Right lobe of liver (tissue), 6 donors: Measurements from ENCODE around the gene NABP2. TPM values are rescaled to one million over a fixed set of nuclear protein-coding genes. Genes with fewer than 3 reads are reported as not detected.

Experiments used
- ATAC-seq, 4 donors: fragments of 200-7000 bp; cut with Tn5 transposase; one replicate each; pipeline ENCODE4 v1.9.1; 2020; ENCODE audit warnings: mild to moderate bottlenecking in 4 of 4, moderate library complexity in 4 of 4
- DNase-seq, 3 donors: peaks; one replicate each; pipeline ENCODE4 v3.0.0-alpha.2; 2020
- H3K27ac ChIP-seq, 3 donors: fragments of 200-600 bp; one replicate each; pipeline ENCODE4 v1.8.0; 2022
- H3K27me3 ChIP-seq, 2 donors: fragments of 200-600 bp; one replicate each; pipeline ENCODE4 v1.8.0; 2022
- H3K36me3 ChIP-seq, 4 donors: fragments of 200-600 bp; sonication (generic) in 1 of 4; one replicate each; pipeline versions ENCODE4 v1.5.1 to v1.8.0; 2017 to 2022; ENCODE audit warnings: control low read depth in 1 of 4
- H3K4me1 ChIP-seq, 4 donors: fragments of 200-600 bp; sonication (generic) in 1 of 4; one replicate each; pipeline versions ENCODE4 v1.5.1 to v1.8.0; 2017 to 2022; ENCODE audit warnings: control low read depth in 1 of 4
- H3K4me3 ChIP-seq, 3 donors: fragments of 200-600 bp; one replicate each; pipeline ENCODE4 v1.8.0; 2022
- H3K9me3 ChIP-seq, 4 donors: fragments of 200-600 bp; sonication (generic) in 1 of 4; one replicate each; pipeline versions ENCODE4 v1.5.1 to v1.8.0; 2017 to 2022; ENCODE audit warnings: control low read depth in 1 of 4
- POLR2A ChIP-seq: fragments of 450-650 bp; IDR thresholded peaks from one replicate; pipeline ENCODE4 v1.6.1; 2017; ENCODE audit warnings: antibody characterized with exemption, mild to moderate bottlenecking
- WGBS: methylation state at CpG from one replicate; pipeline ENCODE4 v1.1.6; 2018; ENCODE audit warnings: low coverage, low lambda C conversion rate; ENCODE audit not compliant: insufficient coverage; ENCODE audit errors: missing lambda C conversion rate; 5-methylcytosine and 5-hydroxymethylcytosine counted together
- intact Hi-C, 2 donors: fragments of 100-400 bp; cut with DNase I; formaldehyde crosslinking; loops; one replicate each; pipeline versions ENCODE4 v1.11.2 to v1.14.1; 2022
- total RNA-seq, 6 experiments: library from RNA; depleted of rRNA in 2 of 6; stranded (reverse); fragments of >200 nt in 2 of 6; fragmentation: NEBNext Ultra II Directional in 3 of 6; extraction: Animal tissue kit (Norgen Biotek cat#: 25700) in 3 of 6; gene quantifications; one replicate each; pipeline versions ENCODE4 v1.1.0 to v1.2.4, GENCODE V29; 2016 to 2023
- TF ChIP-seq, protein P1 (sequence below), 4 donors: fragments of 200-600 bp in 3 of 4; fragments of 450-650 bp in 1 of 4; IDR thresholded peaks; one replicate each; pipeline versions ENCODE4 v1.5.1 to v1.8.0; 2016 to 2022; ENCODE audit warnings: antibody characterized with exemption in 4 of 4, mild to moderate bottlenecking in 2 of 4
- donor health status: DM: no; HTN: yes; CAD: no.
- donor health status: DM: no; HTN: no; CAD: no.
- donor health status: DM: no; HTN: no; CAD: no.
- donor health status: DM: no; HTN: yes; CAD: no.
- donor health status: DM: no; HTN: yes; CAD: no.

The NABP2 gene
- total RNA-seq, 6 experiments from 2014 or later: 10.3 to 24.3 (median 14.8) TPM

GRCh38 chr12:56274299-56274698 is 50.2 kb downstream of the NABP2 start:
- DNase-seq: no peak

DNA sequence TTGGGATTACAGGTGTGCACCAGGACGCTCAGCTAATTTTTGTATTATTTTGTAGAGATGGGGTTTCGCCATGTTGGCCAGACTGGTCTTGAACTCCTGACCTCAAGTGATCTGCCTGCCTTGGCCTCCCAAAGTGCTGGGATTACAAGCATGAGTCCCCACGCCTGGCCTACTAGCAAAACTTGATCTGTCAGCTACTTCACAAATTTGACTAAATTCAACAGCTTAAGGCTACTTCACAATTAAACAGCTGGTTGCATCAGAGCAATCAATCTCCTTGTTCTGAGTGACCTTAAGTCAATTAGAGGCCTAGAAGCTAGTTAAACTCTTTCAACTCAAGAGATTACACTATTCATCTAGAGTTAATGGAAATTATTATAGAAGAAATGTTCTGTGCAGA is 54.8 kb downstream of the NABP2 start:
- Histone ChIP-seq H3K36me3 (peaks cover 12 to 91% (median 55%) of the 10 kb centered on the region in 4 donors), H3K27ac (no peak overlapping the region), H3K4me3 (no peak overlapping the region), H3K4me1 (peaks cover 0 to 34% (median 5%) of the 10 kb centered on the region in 4 donors), H3K27me3 (no peaks in the 10 kb centered on the region), H3K9me3 (no peaks in the 10 kb centered on the region)
- DNase-seq: no peak
- WGBS: 70% methylated on average over 2 of the region's 3 CpGs
- TF ChIP-seq, protein P1, sequence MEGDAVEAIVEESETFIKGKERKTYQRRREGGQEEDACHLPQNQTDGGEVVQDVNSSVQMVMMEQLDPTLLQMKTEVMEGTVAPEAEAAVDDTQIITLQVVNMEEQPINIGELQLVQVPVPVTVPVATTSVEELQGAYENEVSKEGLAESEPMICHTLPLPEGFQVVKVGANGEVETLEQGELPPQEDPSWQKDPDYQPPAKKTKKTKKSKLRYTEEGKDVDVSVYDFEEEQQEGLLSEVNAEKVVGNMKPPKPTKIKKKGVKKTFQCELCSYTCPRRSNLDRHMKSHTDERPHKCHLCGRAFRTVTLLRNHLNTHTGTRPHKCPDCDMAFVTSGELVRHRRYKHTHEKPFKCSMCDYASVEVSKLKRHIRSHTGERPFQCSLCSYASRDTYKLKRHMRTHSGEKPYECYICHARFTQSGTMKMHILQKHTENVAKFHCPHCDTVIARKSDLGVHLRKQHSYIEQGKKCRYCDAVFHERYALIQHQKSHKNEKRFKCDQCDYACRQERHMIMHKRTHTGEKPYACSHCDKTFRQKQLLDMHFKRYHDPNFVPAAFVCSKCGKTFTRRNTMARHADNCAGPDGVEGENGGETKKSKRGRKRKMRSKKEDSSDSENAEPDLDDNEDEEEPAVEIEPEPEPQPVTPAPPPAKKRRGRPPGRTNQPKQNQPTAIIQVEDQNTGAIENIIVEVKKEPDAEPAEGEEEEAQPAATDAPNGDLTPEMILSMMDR (IDR thresholded peaks at IDR 0.05): no peak
- no peak for TF ChIP-seq POLR2A
- intact Hi-C loops: no loop called here
- ATAC-seq: no peak

More at GRCh38 chr12:56274299-56274698, 50.2 kb downstream of the NABP2 start:
- no peak for TF ChIP-seq POLR2A
- TF ChIP-seq, protein P1 (IDR thresholded peaks at IDR 0.05): no peak
- no peak overlapping the region for H3K27ac ChIP-seq
- peaks cover 0 to 40% (median 2%) of the 10 kb centered on the region in 4 donors for H3K4me1 ChIP-seq
- intact Hi-C loops: no loop called here
- no peak overlapping the region for H3K4me3 ChIP-seq
- ATAC-seq: no peak
- 100% methylated on average over 2 of the region's 2 CpGs for whole genome bisulfite sequencing
- no peaks in the 10 kb centered on the region for H3K9me3 ChIP-seq
- H3K36me3 ChIP-seq: peaks cover 6 to 82% (median 31%) of the 10 kb centered on the region in 4 donors
- no peaks in the 10 kb centered on the region for H3K27me3 ChIP-seq

Other genes starting within 250 kb of the NABP2 start
- gene SUOX, start 227.1 kb upstream of the NABP2 start, total RNA-seq: 10 to 100 TPM; 31.5 to 63.7 (median 47.9) TPM
- gene IKZF4, start 203.3 kb upstream of the NABP2 start, total RNA-seq: 1 to 10 TPM in 5 of 6 experiments, under 1 TPM in 1; 0.99 to 2.6 (median 2.3) TPM
- 100 to 1,000 TPM in 2 of 6 experiments, 10 to 100 TPM in 4; 17.2 to 600 (median 24.9) TPM for gene RPS26, start 182.4 kb upstream of the NABP2 start, total RNA-seq
- 100 to 1,000 TPM in 1 of 6 experiments, 10 to 100 TPM in 5; 39.1 to 139 (median 66.9) TPM for gene ERBB3, start 144.2 kb upstream of the NABP2 start, total RNA-seq
- gene PA2G4, start 119.8 kb upstream of the NABP2 start, total RNA-seq: 10 to 100 TPM; 29.7 to 82.4 (median 36.6) TPM
- 1,000 to 10,000 TPM in 4 of 6 experiments, 100 to 1,000 TPM in 2; 516 to 1,547 (median 1,257) TPM for gene RPL41, start 107.7 kb upstream of the NABP2 start, total RNA-seq
- gene ZC3H10, start 106.1 kb upstream of the NABP2 start, total RNA-seq: 1 to 10 TPM; 1.7 to 5.4 (median 3.2) TPM
- gene ESYT1, start 96.1 kb upstream of the NABP2 start, total RNA-seq: 100 to 1,000 TPM in 1 of 6 experiments, 10 to 100 TPM in 5; 56.5 to 117 (median 70.3) TPM
- 10 to 100 TPM in 5 of 6 experiments, 1 to 10 TPM in 1; 4.9 to 18.7 (median 12.6) TPM for gene MYL6B, start 71.8 kb upstream of the NABP2 start, total RNA-seq
- 100 to 1,000 TPM; 409 to 644 (median 490) TPM for gene MYL6, start 66.0 kb upstream of the NABP2 start, total RNA-seq
- gene SMARCC2, start 34.9 kb upstream of the NABP2 start, total RNA-seq: 10 to 100 TPM; 17.9 to 40.8 (median 25.7) TPM
- 10 to 100 TPM; 10.6 to 23.0 (median 12.3) TPM for gene RNF41, start 2.4 kb upstream of the NABP2 start, total RNA-seq
- gene SLC39A5, start 5.7 kb downstream of the NABP2 start, total RNA-seq: 100 to 1,000 TPM in 3 of 6 experiments, 10 to 100 TPM in 3; 39.7 to 209 (median 110) TPM
- gene ANKRD52, start 34.0 kb downstream of the NABP2 start, total RNA-seq: 10 to 100 TPM; 10.6 to 16.1 (median 12.2) TPM
- 10 to 100 TPM in 3 of 6 experiments, 1 to 10 TPM in 3; 5.5 to 25.1 (median 13.0) TPM for gene COQ10A, start 42.6 kb downstream of the NABP2 start, total RNA-seq
- 100 to 1,000 TPM in 1 of 6 experiments, 10 to 100 TPM in 5; 45.6 to 109 (median 61.2) TPM for gene CS, start 76.0 kb downstream of the NABP2 start, total RNA-seq
- 10 to 100 TPM; 63.7 to 93.7 (median 76.5) TPM for gene CNPY2, start 91.6 kb downstream of the NABP2 start, total RNA-seq
- 100 to 1,000 TPM in 1 of 6 experiments, 10 to 100 TPM in 5; 21.7 to 109 (median 57.7) TPM for gene PAN2, start 109.7 kb downstream of the NABP2 start, total RNA-seq
- gene IL23A, start 114.5 kb downstream of the NABP2 start, total RNA-seq: not detected
- gene STAT2, start 135.8 kb downstream of the NABP2 start, total RNA-seq: 100 to 1,000 TPM in 4 of 6 experiments, 10 to 100 TPM in 2; 82.8 to 182 (median 108) TPM
- gene APOF, start 138.5 kb downstream of the NABP2 start, total RNA-seq: 100 to 1,000 TPM; 110 to 270 (median 205) TPM
- 10 to 100 TPM in 2 of 6 experiments, 1 to 10 TPM in 4; 8.0 to 10.8 (median 9.1) TPM for gene TIMELESS, start 225.1 kb downstream of the NABP2 start, total RNA-seq
- gene MIP, start 230.3 kb downstream of the NABP2 start, total RNA-seq: under 1 TPM in 5 of 6 experiments, not detected in 1; 0.42 to 0.91 (median 0.76) TPM
- gene SPRYD4, start 244.2 kb downstream of the NABP2 start, total RNA-seq: 10 to 100 TPM in 1 of 6 experiments, 1 to 10 TPM in 5; 4.7 to 11.1 (median 7.8) TPM